CD8-positive, alpha-beta memory T cell (primary cell): Measurements from ENCODE around the gene ZNF710. TPM values are rescaled to one million over a fixed set of nuclear protein-coding genes. Genes with fewer than 3 reads are reported as not detected.

Experiments
- CTCF ChIA-PET: fragments of 350-600 bp; sonication (Branson Sonifier 250); formaldehyde crosslinking; loops from one replicate; lab custom pipeline; 2021; ENCODE audit warnings: antibody characterized with exemption; lab: Charles Lee
- POLR2A ChIA-PET: fragments of 350-600 bp; sonication (Branson Sonifier 250); formaldehyde crosslinking; loops from one replicate; lab custom pipeline; 2021; ENCODE audit warnings: antibody characterized with exemption; lab: Charles Lee
- DNase-seq, 5 donors: peaks; one replicate each; pipeline versions ENCODE4 v3.0.0 to v3.0.0-alpha.2; 2020 to 2022; ENCODE audit warnings: mixed read lengths in 1 of 5
- H3K27ac ChIP-seq: one replicate; pipeline ENCODE4 v1.7.0; 2013; ENCODE audit warnings: low read depth, mild to moderate bottlenecking, low read length, moderate library complexity
- H3K27me3 ChIP-seq: 2 replicates; pipeline ENCODE4 v1.7.0; 2013; ENCODE audit warnings: low read length, mild to moderate bottlenecking; ENCODE audit not compliant: insufficient read depth, poor library complexity, severe bottlenecking
- H3K36me3 ChIP-seq: 2 replicates; pipeline ENCODE4 v1.7.0; 2013; ENCODE audit warnings: mild to moderate bottlenecking, low read length, moderate library complexity; ENCODE audit not compliant: insufficient read depth
- H3K4me1 ChIP-seq: 2 replicates; pipeline ENCODE4 v1.7.0; 2013; ENCODE audit warnings: mild to moderate bottlenecking, low read length, moderate library complexity; ENCODE audit not compliant: insufficient read depth
- H3K4me3 ChIP-seq: 2 replicates; pipeline ENCODE4 v1.7.0; 2013; ENCODE audit warnings: mild to moderate bottlenecking, low read length
- H3K9me3 ChIP-seq: 2 replicates; pipeline ENCODE4 v1.7.0; 2013; ENCODE audit warnings: mild to moderate bottlenecking, low read length
- H3K27ac Mint-ChIP-seq, 8 donors: one replicate each; pipeline ENCODE4 v1.8.0; 2020 to 2021; ENCODE audit warnings: mixed read lengths in 8 of 8, mild to moderate bottlenecking in 6 of 8, inconsistent platforms in 3 of 8, moderate library complexity in 3 of 8
- H3K27me3 Mint-ChIP-seq, 2 donors: one replicate each; pipeline ENCODE4 v1.8.0; 2020 to 2021; ENCODE audit warnings: mixed read lengths in 2 of 2, mild to moderate bottlenecking in 1 of 2, moderate library complexity in 1 of 2
- H3K36me3 Mint-ChIP-seq, 3 donors: one replicate each; pipeline ENCODE4 v1.8.0; 2020 to 2021; ENCODE audit warnings: mixed read lengths in 3 of 3, inconsistent platforms in 1 of 3, mild to moderate bottlenecking in 1 of 3
- H3K4me1 Mint-ChIP-seq, 3 donors: one replicate each; pipeline ENCODE4 v1.8.0; 2020 to 2021; ENCODE audit warnings: mixed read lengths in 3 of 3, inconsistent platforms in 1 of 3, mild to moderate bottlenecking in 1 of 3
- H3K4me3 Mint-ChIP-seq, 7 donors: one replicate each; pipeline ENCODE4 v1.8.0; 2020 to 2021; ENCODE audit warnings: mixed read lengths in 7 of 7, mild to moderate bottlenecking in 6 of 7, moderate library complexity in 4 of 7, inconsistent platforms in 2 of 7
- H3K9me3 Mint-ChIP-seq, 5 donors: one replicate each; pipeline ENCODE4 v1.8.0; 2020 to 2022; ENCODE audit warnings: mixed read lengths in 5 of 5, mild to moderate bottlenecking in 3 of 5, moderate library complexity in 2 of 5, inconsistent platforms in 1 of 5
- polyA plus RNA-seq: library from polyadenylated mRNA; unstranded; fragments of 300-500 nt; fragmentation: Illumina TruSeq; gene quantifications from one replicate; pipeline ENCODE4 v1.2.3, GENCODE V29; 2021
- total RNA-seq, 2 experiments: library from RNA; stranded (reverse); gene quantifications; one replicate each; pipeline ENCODE4 v1.2.3, GENCODE V29; 2021

Gene ZNF710
- total and polyA plus RNA-seq, 3 experiments from 2014 or later = 2.6 to 13.2 (median 13.2) TPM

DNA sequence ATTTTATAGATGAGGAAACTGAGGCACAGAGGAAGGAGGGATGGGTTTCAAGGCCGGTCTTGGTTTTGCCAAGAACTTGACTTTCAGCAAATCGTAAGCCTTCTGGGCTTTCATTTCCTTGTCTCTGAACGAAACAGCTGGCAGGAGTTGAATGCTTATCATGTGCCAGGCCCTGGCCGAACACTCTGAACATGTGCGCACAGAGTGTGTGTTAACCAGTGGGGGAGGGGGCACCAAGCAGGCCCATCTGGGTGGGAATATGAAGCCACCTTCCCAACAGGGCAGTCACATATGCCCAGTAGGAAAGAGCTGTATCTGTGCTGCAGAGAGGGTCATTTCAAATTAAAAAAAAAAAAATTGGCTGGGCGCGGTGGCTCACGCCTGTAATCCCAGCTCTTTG, 29.3 kb downstream of the ZNF710 start:
- ChIA-PET POLR2A (no interaction called here), CTCF (no interaction called here)
- H3K27ac Mint-ChIP-seq = peak overlapping the region in 1 of 8 donors; percentile 42
- no peak for DNase-seq
- Histone ChIP-seq H3K27me3 (no peaks in the 10 kb centered on the region), H3K27ac (no peak overlapping the region), H3K4me3 (no peak overlapping the region), H3K4me1 (peaks cover 35% of the 10 kb centered on the region), H3K36me3 (no peaks in the 10 kb centered on the region), H3K9me3 (no peaks in the 10 kb centered on the region)
- H3K4me3 Mint-ChIP-seq = peak overlapping the region in 1 of 7 donors; percentile 41
- peaks cover 0 to 2% (median 0%) of the 10 kb centered on the region in 5 donors for H3K9me3 Mint-ChIP-seq
- no peaks in the 10 kb centered on the region for H3K27me3 Mint-ChIP-seq
- H3K4me1 Mint-ChIP-seq = peaks cover 39 to 48% (median 41%) of the 10 kb centered on the region in 3 donors
- H3K36me3 Mint-ChIP-seq = peaks cover 2 to 6% (median 2%) of the 10 kb centered on the region in 3 donors

DNA sequence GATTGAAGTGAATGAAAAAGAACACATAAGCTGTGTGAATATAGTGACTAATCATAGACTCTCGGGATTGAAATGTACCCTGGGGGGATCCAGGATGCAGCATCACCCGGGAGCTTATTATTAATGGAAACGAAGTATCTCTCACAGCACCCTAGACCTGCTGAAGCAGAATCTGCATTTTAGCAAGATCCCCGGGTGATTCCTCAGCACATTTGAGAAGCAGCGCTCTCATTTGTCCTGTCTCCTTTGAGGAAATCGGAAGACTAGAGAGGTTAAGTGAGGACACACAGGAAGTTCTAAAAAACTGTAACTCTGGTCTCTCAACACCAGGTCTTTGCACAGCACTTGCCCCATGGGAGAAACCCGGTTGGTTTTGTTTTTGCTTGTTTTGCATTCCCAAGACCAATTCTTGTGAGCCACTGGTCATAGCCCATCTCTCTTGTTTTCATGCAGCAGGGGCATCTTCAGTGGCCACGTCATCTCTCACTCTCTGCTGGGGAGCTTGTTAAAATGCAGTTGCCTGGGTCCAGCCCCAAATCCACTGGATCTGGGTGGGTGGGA, 30.2 kb downstream of the ZNF710 start:
- Histone ChIP-seq H3K36me3 (no peaks in the 10 kb centered on the region), H3K27ac (peak overlapping the region; percentile 29), H3K4me1 (peaks cover 40% of the 10 kb centered on the region), H3K9me3 (no peaks in the 10 kb centered on the region), H3K27me3 (no peaks in the 10 kb centered on the region), H3K4me3 (peak overlapping the region; percentile 14)
- DNase-seq = no peak
- Mint-ChIP-seq H3K4me1 (peaks cover 45 to 52% (median 47%) of the 10 kb centered on the region in 3 donors), H3K27me3 (no peaks in the 10 kb centered on the region), H3K36me3 (peaks cover 2 to 6% (median 2%) of the 10 kb centered on the region in 3 donors), H3K9me3 (peaks cover 0 to 2% (median 0%) of the 10 kb centered on the region in 5 donors), H3K27ac (peak overlapping the region in 5 of 8 donors; percentile 55 to 90 (median 68)), H3K4me3 (peak overlapping the region; percentile 26 to 77 (median 63))
- ChIA-PET POLR2A (no interaction called here), CTCF (no interaction called here)

DNA sequence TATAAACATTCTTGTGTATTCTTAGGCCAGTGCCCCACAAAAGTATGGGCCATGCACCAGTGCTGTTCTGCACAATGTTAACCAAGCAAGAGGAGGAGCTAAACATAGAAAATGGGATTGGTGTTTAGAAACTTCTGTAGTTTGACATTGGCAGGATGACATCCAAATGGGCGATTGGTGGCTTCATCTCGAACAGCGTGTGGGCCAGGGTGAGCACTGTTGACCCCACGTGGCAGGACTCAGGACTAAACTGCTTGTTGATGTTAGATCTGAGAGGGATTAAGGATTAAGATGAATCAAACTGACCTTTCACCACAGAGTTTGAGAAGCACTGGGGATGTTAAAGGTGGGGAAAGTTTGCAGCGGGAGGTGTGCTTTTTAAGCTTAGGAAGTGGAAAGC, 31.9 kb downstream of the ZNF710 start:
- Mint-ChIP-seq H3K4me1 (peaks cover 53 to 62% (median 59%) of the 10 kb centered on the region in 3 donors), H3K36me3 (peaks cover 2 to 6% (median 2%) of the 10 kb centered on the region in 3 donors), H3K4me3 (peak overlapping the region in 4 of 7 donors; percentile 8 to 57 (median 54)), H3K27ac (peak overlapping the region in 6 of 8 donors; percentile 8 to 89 (median 76)), H3K9me3 (peaks cover 0 to 2% (median 0%) of the 10 kb centered on the region in 5 donors), H3K27me3 (no peaks in the 10 kb centered on the region)
- H3K4me1 ChIP-seq = peaks cover 46% of the 10 kb centered on the region
- DNase-seq = no peak
- ChIA-PET CTCF (interaction anchor here (0.8 to 1.6 kb wide), 3 partner anchors 10 to 158 kb away, joined by 3 to 6 read pairs (median 3); no protein-coding TSS in a partner anchor), POLR2A (no interaction called here)
- no peaks in the 10 kb centered on the region for H3K27me3 ChIP-seq
- H3K27ac ChIP-seq = no peak overlapping the region
- no peaks in the 10 kb centered on the region for H3K9me3 ChIP-seq
- H3K36me3 ChIP-seq = no peaks in the 10 kb centered on the region
- no peak overlapping the region for H3K4me3 ChIP-seq

DNA sequence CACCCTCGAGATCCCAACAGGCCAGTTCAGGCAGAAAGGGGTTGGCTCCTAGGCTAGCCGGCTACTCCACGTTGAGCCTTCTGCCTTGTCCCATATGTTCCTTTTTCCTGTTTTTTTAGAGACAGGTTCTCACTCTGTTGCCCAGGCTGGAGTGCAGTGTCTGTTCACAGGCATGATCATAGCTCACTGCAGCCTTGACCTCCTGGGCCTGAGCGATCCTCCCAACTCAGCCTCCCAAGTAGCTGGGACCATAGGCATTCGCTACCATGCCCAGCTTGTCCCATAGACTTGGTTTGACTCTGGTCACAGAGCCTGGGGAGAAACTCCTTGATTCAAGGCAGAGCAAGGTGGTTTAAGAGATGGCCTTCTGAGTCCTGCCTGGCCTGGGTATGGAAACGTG, 32.3 kb downstream of the ZNF710 start:
- Mint-ChIP-seq H3K27ac (peak overlapping the region in 6 of 8 donors; percentile 8 to 97 (median 89)), H3K27me3 (no peaks in the 10 kb centered on the region), H3K36me3 (peaks cover 0 to 3% (median 0%) of the 10 kb centered on the region in 3 donors), H3K4me3 (peak overlapping the region in 2 of 7 donors; percentile 19 to 28), H3K9me3 (peaks cover 0 to 2% (median 0%) of the 10 kb centered on the region in 5 donors), H3K4me1 (peaks cover 54 to 63% (median 62%) of the 10 kb centered on the region in 3 donors)
- peaks cover 49% of the 10 kb centered on the region for H3K4me1 ChIP-seq
- no peak for DNase-seq
- no peak overlapping the region for H3K27ac ChIP-seq
- ChIA-PET POLR2A (no interaction called here), CTCF (interaction anchor here (1.5 to 1.6 kb wide), 2 partner anchors 38 to 159 kb away, joined by 3 to 6 read pairs; no protein-coding TSS in a partner anchor)
- H3K36me3 ChIP-seq = no peaks in the 10 kb centered on the region
- H3K4me3 ChIP-seq = no peak overlapping the region
- H3K9me3 ChIP-seq = no peaks in the 10 kb centered on the region
- no peaks in the 10 kb centered on the region for H3K27me3 ChIP-seq

DNA sequence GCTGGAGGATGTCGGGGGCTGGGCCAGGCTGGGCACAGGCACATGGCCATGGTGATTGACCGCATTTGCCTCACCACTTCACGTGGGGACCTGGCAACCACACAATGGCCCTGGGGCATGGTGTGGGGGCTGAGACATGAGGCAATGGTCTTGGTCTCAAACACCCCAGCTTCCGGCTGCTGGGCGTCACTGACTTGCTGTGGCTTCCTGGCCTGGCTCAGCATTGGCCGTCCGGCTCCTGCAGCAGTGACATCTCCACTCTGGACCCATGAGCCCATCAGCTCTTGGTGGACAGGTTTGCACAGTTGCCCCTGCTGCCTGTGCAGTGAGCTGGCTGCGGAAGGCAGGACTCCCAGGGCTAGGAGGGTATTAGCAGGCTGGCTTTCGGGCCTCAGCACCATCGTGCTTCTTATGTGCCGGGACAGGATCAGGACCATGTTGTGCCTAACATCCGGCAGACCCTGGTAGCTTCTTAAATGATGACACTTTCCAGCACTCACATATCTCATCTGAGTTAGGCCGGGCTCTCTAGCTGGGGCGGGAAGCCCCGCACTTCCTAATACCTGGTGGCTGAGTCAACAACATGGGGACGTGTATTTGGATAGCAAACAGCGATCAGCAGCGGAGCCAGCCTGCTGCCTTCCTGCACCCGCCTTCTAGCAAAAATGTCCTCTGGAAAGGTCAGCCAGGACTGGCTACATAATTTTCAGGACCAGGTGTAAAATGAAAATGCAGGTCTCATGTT, 34.1 kb downstream of the ZNF710 start:
- H3K4me1 Mint-ChIP-seq = peaks cover 52 to 70% (median 63%) of the 10 kb centered on the region in 3 donors
- ChIA-PET POLR2A (no interaction called here), CTCF (interaction anchor here (0.7 to 1.5 kb wide), 2 partner anchors 18 to 40 kb away, joined by 3 to 5 read pairs; no protein-coding TSS in a partner anchor)
- Histone ChIP-seq H3K27me3 (no peaks in the 10 kb centered on the region), H3K27ac (peak overlapping the region; percentile 33), H3K36me3 (no peaks in the 10 kb centered on the region), H3K4me3 (peak overlapping the region; percentile 20), H3K9me3 (no peaks in the 10 kb centered on the region), H3K4me1 (peaks cover 49% of the 10 kb centered on the region)
- peak overlapping the region in 4 of 7 donors; percentile 12 to 86 (median 58) for H3K4me3 Mint-ChIP-seq
- peak overlapping the region in 7 of 8 donors; percentile 31 to 98 (median 76) for H3K27ac Mint-ChIP-seq
- DNase-seq = no peak
- peaks cover 0 to 2% (median 0%) of the 10 kb centered on the region in 5 donors for H3K9me3 Mint-ChIP-seq
- H3K36me3 Mint-ChIP-seq = no peaks in the 10 kb centered on the region
- no peaks in the 10 kb centered on the region for H3K27me3 Mint-ChIP-seq

DNA sequence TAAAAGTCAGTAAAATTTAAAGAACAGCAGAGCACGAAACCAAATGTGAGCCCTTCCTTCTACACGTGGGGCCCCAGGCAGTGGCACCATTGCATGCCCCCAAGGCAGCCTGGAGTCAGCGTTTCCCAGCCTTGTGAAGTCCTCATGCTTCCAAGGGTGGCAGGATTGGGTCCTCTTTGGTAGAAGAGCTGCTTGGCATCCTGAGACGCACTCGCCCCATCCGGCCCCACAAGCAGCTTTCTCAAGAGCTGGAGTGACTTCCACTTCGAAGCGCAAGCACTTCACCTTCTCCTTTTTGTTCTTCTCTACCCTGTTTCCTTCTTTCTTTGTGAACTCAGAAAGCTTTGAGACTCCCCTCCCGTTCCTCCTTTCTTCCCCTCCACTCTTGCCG, 34.7 kb downstream of the ZNF710 start:
- no peak overlapping the region for H3K4me3 ChIP-seq
- no peak for DNase-seq
- H3K36me3 ChIP-seq = no peaks in the 10 kb centered on the region
- CTCF ChIA-PET = no interaction called here
- H3K4me1 ChIP-seq = peaks cover 49% of the 10 kb centered on the region
- H3K27me3 Mint-ChIP-seq = no peaks in the 10 kb centered on the region
- no peak overlapping the region for H3K27ac ChIP-seq
- peaks cover 0 to 2% (median 0%) of the 10 kb centered on the region in 5 donors for H3K9me3 Mint-ChIP-seq
- H3K36me3 Mint-ChIP-seq = no peaks in the 10 kb centered on the region
- no peaks in the 10 kb centered on the region for H3K9me3 ChIP-seq
- POLR2A ChIA-PET = no interaction called here
- H3K4me3 Mint-ChIP-seq = no peak overlapping the region
- peak overlapping the region in 5 of 8 donors; percentile 31 to 91 (median 57) for H3K27ac Mint-ChIP-seq
- H3K4me1 Mint-ChIP-seq = peaks cover 53 to 70% (median 67%) of the 10 kb centered on the region in 3 donors
- H3K27me3 ChIP-seq = no peaks in the 10 kb centered on the region

DNA sequence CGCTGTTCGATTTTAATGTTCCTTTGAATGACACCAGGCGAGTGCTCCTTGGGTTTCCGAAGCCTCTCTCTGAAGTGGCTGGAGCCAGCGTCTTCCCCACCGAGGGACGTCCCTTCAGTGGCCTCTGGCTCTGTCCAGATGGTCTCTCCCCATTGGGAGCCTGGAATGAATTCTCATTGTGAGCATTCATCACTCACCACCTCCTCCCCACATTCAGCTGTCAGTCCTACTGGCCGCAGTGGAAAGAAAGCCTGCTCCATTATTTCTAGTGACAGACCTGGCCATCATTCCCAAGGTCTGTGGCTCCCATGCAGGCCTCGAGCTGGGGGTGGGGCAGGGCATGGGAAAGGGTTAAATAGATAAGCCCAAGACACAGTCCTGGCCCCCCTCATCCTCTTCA, 35.2 kb downstream of the ZNF710 start:
- Histone ChIP-seq H3K9me3 (no peaks in the 10 kb centered on the region), H3K4me1 (peaks cover 45% of the 10 kb centered on the region), H3K4me3 (no peak overlapping the region), H3K27me3 (no peaks in the 10 kb centered on the region), H3K27ac (no peak overlapping the region), H3K36me3 (no peaks in the 10 kb centered on the region)
- ChIA-PET POLR2A (no interaction called here), CTCF (no interaction called here)
- H3K36me3 Mint-ChIP-seq = no peaks in the 10 kb centered on the region
- H3K4me3 Mint-ChIP-seq = peak overlapping the region in 1 of 7 donors; percentile 38
- H3K27ac Mint-ChIP-seq = peak overlapping the region in 3 of 8 donors; percentile 36 to 87 (median 58)
- H3K9me3 Mint-ChIP-seq = peaks cover 0 to 2% (median 0%) of the 10 kb centered on the region in 5 donors
- no peaks in the 10 kb centered on the region for H3K27me3 Mint-ChIP-seq
- DNase-seq = no peak
- peaks cover 49 to 65% (median 63%) of the 10 kb centered on the region in 3 donors for H3K4me1 Mint-ChIP-seq
